Measurements from ENCODE around the gene NPIPA5.
"Not testable (repeated sequence)": the region's sequence is repeated elsewhere in the genome, so short reads cannot be mapped to it uniquely, and the experiment has no call there.

- TF ChIP-seq POLR2AphosphoS5 (IDR thresholded peaks at IDR 0.05; ENCODE audit: low read depth); GABPA (IDR thresholded peaks at IDR 0.05; ENCODE audit: low read depth); SPI1 (IDR thresholded peaks at IDR 0.05; ENCODE audit: borderline replicate concordance, low read depth): not testable (repeated sequence)
- TF ChIP-seq, protein P1, sequence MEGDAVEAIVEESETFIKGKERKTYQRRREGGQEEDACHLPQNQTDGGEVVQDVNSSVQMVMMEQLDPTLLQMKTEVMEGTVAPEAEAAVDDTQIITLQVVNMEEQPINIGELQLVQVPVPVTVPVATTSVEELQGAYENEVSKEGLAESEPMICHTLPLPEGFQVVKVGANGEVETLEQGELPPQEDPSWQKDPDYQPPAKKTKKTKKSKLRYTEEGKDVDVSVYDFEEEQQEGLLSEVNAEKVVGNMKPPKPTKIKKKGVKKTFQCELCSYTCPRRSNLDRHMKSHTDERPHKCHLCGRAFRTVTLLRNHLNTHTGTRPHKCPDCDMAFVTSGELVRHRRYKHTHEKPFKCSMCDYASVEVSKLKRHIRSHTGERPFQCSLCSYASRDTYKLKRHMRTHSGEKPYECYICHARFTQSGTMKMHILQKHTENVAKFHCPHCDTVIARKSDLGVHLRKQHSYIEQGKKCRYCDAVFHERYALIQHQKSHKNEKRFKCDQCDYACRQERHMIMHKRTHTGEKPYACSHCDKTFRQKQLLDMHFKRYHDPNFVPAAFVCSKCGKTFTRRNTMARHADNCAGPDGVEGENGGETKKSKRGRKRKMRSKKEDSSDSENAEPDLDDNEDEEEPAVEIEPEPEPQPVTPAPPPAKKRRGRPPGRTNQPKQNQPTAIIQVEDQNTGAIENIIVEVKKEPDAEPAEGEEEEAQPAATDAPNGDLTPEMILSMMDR (IDR thresholded peaks at IDR 0.05; ENCODE audit: insufficient read depth, low read length), result not testable (repeated sequence)
These were observed 63.5 kb downstream of the NPIPA5 start for GRCh38 chr16:15314562-15314961.

All from HL-60 (cell line).